Fibroblast of villous mesenchyme (primary cell): Measurements from ENCODE around the gene APOE. TPM values are rescaled to one million over a fixed set of nuclear protein-coding genes. Genes with fewer than 3 reads are reported as not detected.
"Not testable (repeated sequence)": the region's sequence is repeated elsewhere in the genome, so short reads cannot be mapped to it uniquely, and the experiment has no call there.

Experiments used
- DNase-seq: peaks from one replicate; pipeline ENCODE4 v3.0.0-alpha.2; 2010; ENCODE audit warnings: low read depth
- H3K4me3 ChIP-seq: 2 replicates; pipeline ENCODE4 v1.5.1; 2011; ENCODE audit warnings: low read depth, mild to moderate bottlenecking, low read length
- total RNA-seq: library from RNA; depleted of rRNA; stranded (reverse); fragments of >200 nt; gene quantifications from 2 replicates; pipeline ENCODE4 v1.2.3, GENCODE V29; 2012
- TF ChIP-seq, protein P1 (sequence below): IDR thresholded peaks from 2 replicates; pipeline ENCODE4 v1.5.1; 2012; ENCODE audit warnings: low read depth, mild to moderate bottlenecking, low read length; ENCODE audit not compliant: insufficient read depth

APOE gene
- total RNA-seq, 1 donor: 16.4 TPM

- H3K4me3 ChIP-seq: no peak overlapping the region
- TF ChIP-seq, protein P1, sequence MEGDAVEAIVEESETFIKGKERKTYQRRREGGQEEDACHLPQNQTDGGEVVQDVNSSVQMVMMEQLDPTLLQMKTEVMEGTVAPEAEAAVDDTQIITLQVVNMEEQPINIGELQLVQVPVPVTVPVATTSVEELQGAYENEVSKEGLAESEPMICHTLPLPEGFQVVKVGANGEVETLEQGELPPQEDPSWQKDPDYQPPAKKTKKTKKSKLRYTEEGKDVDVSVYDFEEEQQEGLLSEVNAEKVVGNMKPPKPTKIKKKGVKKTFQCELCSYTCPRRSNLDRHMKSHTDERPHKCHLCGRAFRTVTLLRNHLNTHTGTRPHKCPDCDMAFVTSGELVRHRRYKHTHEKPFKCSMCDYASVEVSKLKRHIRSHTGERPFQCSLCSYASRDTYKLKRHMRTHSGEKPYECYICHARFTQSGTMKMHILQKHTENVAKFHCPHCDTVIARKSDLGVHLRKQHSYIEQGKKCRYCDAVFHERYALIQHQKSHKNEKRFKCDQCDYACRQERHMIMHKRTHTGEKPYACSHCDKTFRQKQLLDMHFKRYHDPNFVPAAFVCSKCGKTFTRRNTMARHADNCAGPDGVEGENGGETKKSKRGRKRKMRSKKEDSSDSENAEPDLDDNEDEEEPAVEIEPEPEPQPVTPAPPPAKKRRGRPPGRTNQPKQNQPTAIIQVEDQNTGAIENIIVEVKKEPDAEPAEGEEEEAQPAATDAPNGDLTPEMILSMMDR: no peak
- no peak for DNase-seq
Measured at GRCh38 chr19:44909775-44910174, 4.2 kb downstream of the APOE start.

DNA sequence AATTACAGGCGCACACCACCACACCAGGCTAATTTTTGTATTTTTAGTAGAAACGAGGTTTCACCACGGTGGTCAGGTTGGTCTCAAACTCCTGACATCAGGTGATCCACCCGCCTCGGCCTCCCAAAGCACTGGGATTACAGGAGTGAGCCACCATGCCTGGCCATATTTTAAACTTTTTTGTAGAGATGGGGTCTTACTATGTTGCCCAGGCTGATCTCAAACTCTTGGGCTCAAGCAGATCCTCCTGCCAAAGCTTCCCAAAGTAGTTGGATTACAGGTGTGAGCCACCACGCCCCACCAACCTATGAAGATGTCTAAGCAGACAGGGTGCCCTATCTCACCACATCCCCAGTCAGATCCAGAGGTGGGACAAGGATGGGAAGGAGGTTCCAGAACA is 6.3 kb downstream of the APOE start:
- not testable (repeated sequence) for H3K4me3 ChIP-seq, DNase-seq

DNA sequence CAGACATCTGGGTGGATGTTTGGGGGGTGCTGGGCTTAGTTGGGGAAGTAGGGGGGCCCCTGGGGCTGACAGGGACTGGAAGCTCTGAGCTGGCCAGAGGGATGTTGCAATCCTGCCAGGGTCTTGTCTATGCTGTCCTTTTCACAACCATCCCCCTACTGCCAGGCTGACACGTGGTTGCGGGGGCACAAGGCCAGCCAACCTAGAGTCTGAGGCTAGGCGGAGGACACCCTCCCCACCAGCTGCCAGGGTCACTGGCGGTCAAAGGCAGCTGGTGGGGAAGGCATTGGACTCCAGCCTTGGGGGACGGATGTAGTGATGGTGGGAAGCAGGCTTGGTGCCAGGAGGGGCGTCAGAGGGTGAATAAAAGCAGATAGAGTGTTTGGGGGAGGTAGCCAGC is 7.3 kb downstream of the APOE start:
- no peak overlapping the region for H3K4me3 ChIP-seq
- DNase-seq: peak; percentile 42
- TF ChIP-seq, protein P1: no peak

- DNase-seq: not testable (repeated sequence)
- H3K4me3 ChIP-seq: peak overlapping the region; percentile 68
Measured at GRCh38 chr19:44913512-44914432, 8.2 kb downstream of the APOE start.

- peak; percentile 87 for DNase-seq
- peak within 1 kb of the TSS; percentile 68 for H3K4me3 ChIP-seq
Measured at GRCh38 chr19:44914433-44915206, 9.0 kb downstream of the APOE start, which contains the start of gene APOC1. Gene APOC1 (plus strand): TSS chr19:44914608. CDS start chr19:44914892, 284 bp downstream.

- no peak overlapping the region for H3K4me3 ChIP-seq
- no peak for DNase-seq
- TF ChIP-seq, protein P1: no peak
Measured at GRCh38 chr19:44924243-44924725, 18.7 kb downstream of the APOE start.

DNA sequence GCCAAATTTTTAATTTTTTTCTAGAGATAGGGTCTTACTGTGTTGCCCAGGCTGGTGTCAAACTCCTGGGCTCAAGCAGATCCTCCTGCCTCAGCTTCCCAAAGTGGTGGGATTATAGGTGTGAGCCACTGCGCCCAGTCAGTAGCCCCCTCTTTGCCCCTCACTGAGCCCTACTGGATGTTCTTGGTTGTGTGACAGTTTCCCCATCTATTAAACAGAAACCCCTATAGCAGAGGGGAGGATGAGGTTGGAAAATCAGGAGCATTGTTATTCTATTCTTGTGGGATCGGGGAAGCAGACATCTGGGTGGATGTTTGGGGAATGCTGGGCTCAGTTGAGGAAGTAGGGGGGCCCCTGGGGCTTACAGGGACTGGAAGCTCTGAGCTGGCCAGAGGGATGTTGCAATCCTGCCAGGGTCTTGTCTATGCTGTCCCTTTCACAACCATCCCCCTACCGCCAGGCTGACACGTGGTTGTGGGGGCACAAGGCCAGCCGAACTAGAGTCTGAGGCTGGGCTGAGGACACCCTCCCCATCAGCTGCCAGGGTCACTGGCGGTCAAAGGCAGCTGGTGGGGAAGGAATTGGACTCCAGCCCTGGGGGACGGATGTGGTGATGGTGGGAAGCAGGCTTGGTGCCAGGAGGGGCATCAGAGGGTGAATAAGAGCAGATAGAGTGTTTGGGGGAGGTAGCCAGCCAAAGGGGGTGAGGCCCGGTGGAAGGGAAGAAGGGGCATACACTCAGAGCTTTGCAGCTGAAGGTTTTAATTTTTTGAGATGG is 19.7 kb downstream of the APOE start:
- peak; percentile 94 for DNase-seq
- TF ChIP-seq, protein P1: no peak
- no peak overlapping the region for H3K4me3 ChIP-seq

DNA sequence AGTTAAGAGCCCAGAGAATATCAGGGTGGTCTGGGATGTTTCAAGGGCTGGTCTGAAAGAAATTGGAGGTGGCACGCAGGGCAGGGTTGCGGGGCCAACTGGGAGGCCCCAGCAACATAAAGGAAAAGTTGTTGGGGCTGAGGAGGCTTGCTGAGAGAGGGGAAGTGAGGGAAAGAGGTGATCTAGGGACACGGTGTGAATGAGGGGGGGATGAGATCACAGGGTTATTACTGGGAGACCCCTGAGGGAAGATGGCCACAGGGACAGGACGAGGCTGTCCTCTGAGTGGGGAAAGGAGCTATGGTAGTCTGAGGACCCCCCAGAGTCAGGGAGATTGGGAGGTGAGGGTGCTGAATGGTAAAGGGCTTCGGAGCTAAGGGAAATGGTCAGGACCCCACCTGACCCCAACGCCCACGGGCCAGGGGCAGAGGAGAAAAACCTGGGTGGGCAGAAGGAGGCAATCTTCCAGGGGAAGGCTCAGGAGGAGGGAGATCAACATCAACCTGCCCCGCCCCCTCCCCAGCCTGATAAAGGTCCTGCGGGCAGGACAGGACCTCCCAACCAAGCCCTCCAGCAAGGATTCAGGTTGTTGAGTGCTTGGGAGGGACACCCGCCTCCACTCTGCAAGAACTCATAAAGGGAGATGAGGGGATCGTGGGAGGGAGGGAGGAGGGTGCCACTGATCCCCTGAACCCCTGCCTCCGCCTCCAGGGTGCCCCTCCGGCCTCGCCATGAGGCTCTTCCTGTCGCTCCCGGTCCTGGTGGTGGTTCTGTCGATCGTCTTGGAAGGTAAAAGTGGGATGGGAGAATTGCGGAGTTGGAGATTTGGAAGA is 20.9 kb downstream of the APOE start:
- not testable (repeated sequence) for DNase-seq, H3K4me3 ChIP-seq
